A673 (cell line): Measurements from ENCODE around the gene TLX1.

Experiments used
- CTCF ChIP-seq: fragments of 300-800, 200-600 bp; sonication (generic); conservative IDR thresholded peaks from 2 replicates; pipeline ENCODE4 v1.5.1; 2017; ENCODE audit warnings: low read depth, mild to moderate bottlenecking, antibody characterized with exemption, low read length, moderate library complexity, mixed read lengths
- EZH2 ChIP-seq: fragments of 200-600 bp; sonication (generic); IDR thresholded peaks from 2 replicates; pipeline ENCODE4 v1.6.1; 2017; ENCODE audit warnings: borderline replicate concordance, low read depth, mild to moderate bottlenecking, mixed read lengths, antibody characterized with exemption, low read length; ENCODE audit not compliant: poor library complexity, severe bottlenecking

- TF ChIP-seq CTCF (no peak), EZH2 (no peak)
These were observed 14.8 kb downstream of the TLX1 start for GRCh38 chr10:101145750-101146391.
